Smooth muscle cell (in vitro differentiated cells): ENCODE measurements around the gene USP47. TPM values are rescaled to one million over a fixed set of nuclear protein-coding genes. Genes with fewer than 3 reads are reported as not detected.

Experiments used
- DNase-seq: peaks from one replicate; lab custom pipeline; 2025; ENCODE audit not compliant: unreplicated experiment; lab: John Stamatoyannopoulos, UW
- H2AFZ ChIP-seq: fragments of 200-600 bp; sonication (generic); 2 replicates; pipeline ENCODE4 v1.6.0; 2016; ENCODE audit warnings: antibody characterized with exemption, low read depth, mild to moderate bottlenecking
- H3F3A ChIP-seq: fragments of 200-600 bp; sonication (generic); 2 replicates; pipeline ENCODE4 v1.6.0; 2017; ENCODE audit warnings: antibody characterized with exemption, low read depth
- H3K27ac ChIP-seq: fragments of 200-600 bp; sonication (generic); 2 replicates; pipeline ENCODE4 v1.5.1; 2016; ENCODE audit warnings: low read depth, mild to moderate bottlenecking
- H3K27me3 ChIP-seq: fragments of 200-600 bp; sonication (generic); 2 replicates; pipeline ENCODE4 v1.6.1; 2016; ENCODE audit warnings: low read depth, mild to moderate bottlenecking
- H3K36me3 ChIP-seq: fragments of 200-600 bp; sonication (generic); 2 replicates; pipeline ENCODE4 v1.5.1; 2016; ENCODE audit warnings: low read depth
- H3K4me1 ChIP-seq: fragments of 200-600 bp; sonication (generic); 2 replicates; pipeline ENCODE4 v1.5.1; 2016; ENCODE audit warnings: low read depth
- H3K4me2 ChIP-seq: fragments of 200-600 bp; sonication (generic); 2 replicates; pipeline ENCODE4 v1.6.0; 2016; ENCODE audit warnings: mild to moderate bottlenecking
- H3K4me3 ChIP-seq: fragments of 200-600 bp; sonication (generic); 2 replicates; pipeline ENCODE4 v1.5.1; 2016; ENCODE audit warnings: mild to moderate bottlenecking
- H3K79me2 ChIP-seq: fragments of 200-600 bp; sonication (generic); 2 replicates; pipeline ENCODE4 v1.6.0; 2016; ENCODE audit warnings: low read depth, mild to moderate bottlenecking
- H3K9ac ChIP-seq: fragments of 200-600 bp; sonication (generic); 2 replicates; pipeline ENCODE4 v1.6.0; 2016; ENCODE audit warnings: low read depth
- H3K9me3 ChIP-seq: fragments of 200-600 bp; sonication (generic); replicated peaks from 2 replicates; pipeline ENCODE4 v1.5.1; 2016; ENCODE audit warnings: low read depth
- H4K20me1 ChIP-seq: fragments of 200-600 bp; sonication (generic); 2 replicates; pipeline ENCODE4 v1.6.0; 2016; ENCODE audit warnings: low read depth
- CTCF ChIP-seq: fragments of 200-600 bp; sonication (generic); IDR thresholded peaks from 2 replicates; pipeline ENCODE4 v1.5.1; 2017; ENCODE audit warnings: borderline replicate concordance, mild to moderate bottlenecking, antibody characterized with exemption; ENCODE audit not compliant: insufficient read depth, poor library complexity, severe bottlenecking
- WGBS: methylation state at CpG from one replicate; pipeline ENCODE4 v1.1.7; 2016; ENCODE audit warnings: low lambda C conversion rate; 5-methylcytosine and 5-hydroxymethylcytosine counted together
- polyA plus RNA-seq: library from polyadenylated mRNA; unstranded; fragments of >200 nt; fragmentation: Nextera tagmentation; extraction: Ambion mirVana; gene quantifications from 2 replicates; pipeline ENCODE4 v1.2.1, GENCODE V29; 2016
- total RNA-seq: library from RNA; depleted of rRNA; stranded (reverse); fragments of >200 nt; gene quantifications from 2 replicates; pipeline ENCODE4 v1.2.3, GENCODE V29; 2014

USP47 gene
- total and polyA plus RNA-seq, 2 experiments from 2014 or later, result 38.0 to 75.3 TPM

GRCh38 chr11:11959601-11960000 lies 117.8 kb downstream of the USP47 start:
- TF ChIP-seq CTCF, result no peak
- no peak overlapping the region for H3K4me3 ChIP-seq
- H3K36me3 ChIP-seq, result peaks cover 16% of the 10 kb centered on the region
- no peaks in the 10 kb centered on the region for H3K27me3 ChIP-seq
- H3K9ac ChIP-seq, result no peak overlapping the region
- no peaks in the 10 kb centered on the region for H3K9me3 ChIP-seq
- peaks cover 11% of the 10 kb centered on the region for H3F3A ChIP-seq
- H2AFZ ChIP-seq, result no peak overlapping the region
- H3K4me2 ChIP-seq, result no peak overlapping the region
- peaks cover 6% of the 10 kb centered on the region for H3K4me1 ChIP-seq
- no peak overlapping the region for H3K27ac ChIP-seq
- H3K79me2 ChIP-seq, result no peaks in the 10 kb centered on the region
- H4K20me1 ChIP-seq, result no peaks in the 10 kb centered on the region
- no peak for DNase-seq

GRCh38 chr11:11960687-11961086 lies 118.9 kb downstream of the USP47 start:
- H2AFZ ChIP-seq, result no peak overlapping the region
- H3K4me1 ChIP-seq, result peaks cover 6% of the 10 kb centered on the region
- TF ChIP-seq CTCF, result no peak
- no peak overlapping the region for H3K9ac ChIP-seq
- no peaks in the 10 kb centered on the region for H3K79me2 ChIP-seq
- peaks cover 11% of the 10 kb centered on the region for H3F3A ChIP-seq
- no peaks in the 10 kb centered on the region for H3K9me3 ChIP-seq
- WGBS, result 97% methylated on average over 1 of the region's 1 CpG
- no peak overlapping the region for H3K4me2 ChIP-seq
- H3K4me3 ChIP-seq, result no peak overlapping the region
- DNase-seq, result no peak
- H3K27ac ChIP-seq, result no peak overlapping the region
- H3K36me3 ChIP-seq, result peaks cover 8% of the 10 kb centered on the region
- H3K27me3 ChIP-seq, result no peaks in the 10 kb centered on the region
- H4K20me1 ChIP-seq, result no peaks in the 10 kb centered on the region

- TF ChIP-seq CTCF, result no peak
- no peaks in the 10 kb centered on the region for H3K9me3 ChIP-seq
- WGBS, result 96% methylated on average over 3 of the region's 3 CpGs
- H3K4me2 ChIP-seq, result no peak overlapping the region
- peaks cover 8% of the 10 kb centered on the region for H3F3A ChIP-seq
- no peak overlapping the region for H3K4me3 ChIP-seq
- no peak overlapping the region for H3K27ac ChIP-seq
- no peaks in the 10 kb centered on the region for H3K79me2 ChIP-seq
- no peak for DNase-seq
- no peak overlapping the region for H2AFZ ChIP-seq
- no peak overlapping the region for H3K9ac ChIP-seq
- peaks cover 5% of the 10 kb centered on the region for H3K36me3 ChIP-seq
- no peaks in the 10 kb centered on the region for H3K27me3 ChIP-seq
- peaks cover 6% of the 10 kb centered on the region for H3K4me1 ChIP-seq
- no peaks in the 10 kb centered on the region for H4K20me1 ChIP-seq
These were observed 119.7 kb downstream of the USP47 start for GRCh38 chr11:11961399-11962028.

- 95% methylated on average over 7 of the region's 7 CpGs for WGBS
- Histone ChIP-seq H2AFZ (no peak overlapping the region), H3K79me2 (no peaks in the 10 kb centered on the region), H3K4me1 (no peaks in the 10 kb centered on the region), H3K27ac (no peak overlapping the region), H3K4me3 (no peak overlapping the region), H3K9ac (no peak overlapping the region), H3K36me3 (no peaks in the 10 kb centered on the region), H3K9me3 (no peaks in the 10 kb centered on the region), H3F3A (no peaks in the 10 kb centered on the region), H3K4me2 (no peak overlapping the region), H3K27me3 (no peaks in the 10 kb centered on the region), H4K20me1 (no peaks in the 10 kb centered on the region)
- DNase-seq, result no peak
- TF ChIP-seq CTCF, result no peak
These were observed 121.3 kb downstream of the USP47 start for GRCh38 chr11:11963067-11963466.
